Fibroblast of gingiva (primary cell): ENCODE data around the gene CPN2.

Source experiments
- DNase-seq: peaks from one replicate; pipeline ENCODE4 v3.0.0-alpha.2; 2011; ENCODE audit warnings: low read depth

Gene CPN2

DNA sequence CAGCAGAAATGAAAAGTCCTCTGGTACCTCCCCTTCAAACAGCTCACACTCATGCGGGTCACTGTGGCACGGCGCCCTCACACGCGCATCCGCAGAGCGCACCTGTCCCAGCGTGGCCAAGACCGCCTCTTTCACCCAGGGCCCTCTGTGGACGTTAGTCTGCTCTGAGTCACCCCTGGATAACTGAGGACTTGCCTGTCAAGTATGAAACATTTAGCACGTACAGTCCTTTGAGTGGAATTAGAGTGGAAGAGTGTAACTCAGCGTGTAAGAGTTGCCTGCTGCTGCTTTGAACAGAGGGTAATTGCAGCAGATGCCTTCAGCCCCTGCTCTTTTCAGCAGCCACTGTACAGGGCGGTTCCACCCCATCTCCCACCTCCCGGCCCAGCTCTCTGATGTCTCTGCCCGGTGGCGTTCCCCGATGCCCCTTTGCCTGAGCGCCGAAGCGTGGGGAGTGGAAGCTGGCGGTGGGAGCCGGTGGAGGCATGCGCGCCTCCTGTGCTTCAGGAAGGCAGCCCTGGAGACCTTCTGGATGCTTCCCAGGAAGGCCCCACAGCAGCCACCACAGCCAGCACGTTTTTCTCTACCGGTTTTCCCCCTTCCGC, 23.0 kb downstream of the CPN2 start:
- DNase-seq, result peak; percentile 37

GRCh38 chr3:194327218-194328052, 23.7 kb downstream of the CPN2 start:
- no peak for DNase-seq

DNA sequence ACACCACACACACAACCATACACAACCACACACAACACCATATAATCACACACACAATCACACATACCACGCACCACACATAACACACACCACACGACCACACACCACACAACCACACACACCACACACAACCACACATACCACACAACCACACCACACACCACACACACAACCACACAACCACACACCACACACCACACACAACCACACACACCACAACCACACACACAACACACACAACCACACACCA, 24.2 kb downstream of the CPN2 start:
- peak; percentile 60 for DNase-seq

- peak; percentile 56 for DNase-seq
Observed at GRCh38 chr3:194326192-194326967, 24.7 kb downstream of the CPN2 start.

GRCh38 chr3:194325424-194326153, 25.5 kb downstream of the CPN2 start:
- no peak for DNase-seq

- DNase-seq, result no peak
Observed at GRCh38 chr3:194324823-194325327, 26.3 kb downstream of the CPN2 start.

DNA sequence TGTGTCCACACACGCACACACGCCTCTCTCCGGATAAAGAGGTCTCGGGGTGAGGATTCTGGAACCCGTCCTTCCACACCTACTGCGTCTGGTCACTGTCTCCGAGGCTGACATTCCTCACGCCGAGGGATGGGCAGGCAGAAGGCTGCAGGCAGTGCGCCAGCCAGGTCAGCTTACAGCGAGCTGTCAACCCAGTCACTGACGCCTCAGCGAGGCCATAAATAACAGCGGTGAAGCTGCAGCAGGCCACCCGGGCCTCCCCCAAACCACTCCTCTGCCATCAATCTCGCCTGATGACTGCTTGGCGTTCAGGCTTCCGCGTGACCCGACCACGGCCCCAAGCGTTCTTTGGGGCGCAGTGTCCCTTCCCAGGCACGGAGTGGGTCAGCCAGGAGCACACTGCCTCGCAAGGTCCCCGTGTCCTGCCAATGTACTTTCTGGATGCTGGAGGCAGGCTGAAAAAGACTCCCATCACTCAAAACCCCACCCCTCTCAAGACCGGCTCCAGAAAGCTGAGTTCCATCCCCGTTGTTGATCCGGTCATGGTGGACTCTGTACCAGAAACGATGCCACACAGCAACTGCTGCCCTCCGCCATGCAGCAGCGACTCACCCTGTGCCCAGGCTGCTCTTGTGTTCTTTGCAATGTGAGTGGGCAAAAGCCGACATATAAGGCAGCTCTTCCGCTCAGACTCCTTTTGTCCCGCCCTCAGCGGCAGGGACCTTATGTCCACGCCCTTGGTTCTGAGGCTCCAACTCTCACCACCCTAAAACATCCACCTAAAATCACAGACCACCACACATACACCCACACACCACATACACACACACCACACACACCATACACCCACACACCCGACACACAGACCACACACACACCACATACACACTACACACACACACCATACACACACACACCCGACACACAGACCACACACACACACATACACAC, 27.1 kb downstream of the CPN2 start:
- DNase-seq, result peak; percentile 35

- peak; percentile 25 for DNase-seq
Observed at GRCh38 chr3:194322678-194323211, 28.4 kb downstream of the CPN2 start.

GRCh38 chr3:194321693-194322640, 29.2 kb downstream of the CPN2 start:
- no peak for DNase-seq

- DNase-seq, result no peak
Observed at GRCh38 chr3:194320744-194321243, 30.3 kb downstream of the CPN2 start.

DNA sequence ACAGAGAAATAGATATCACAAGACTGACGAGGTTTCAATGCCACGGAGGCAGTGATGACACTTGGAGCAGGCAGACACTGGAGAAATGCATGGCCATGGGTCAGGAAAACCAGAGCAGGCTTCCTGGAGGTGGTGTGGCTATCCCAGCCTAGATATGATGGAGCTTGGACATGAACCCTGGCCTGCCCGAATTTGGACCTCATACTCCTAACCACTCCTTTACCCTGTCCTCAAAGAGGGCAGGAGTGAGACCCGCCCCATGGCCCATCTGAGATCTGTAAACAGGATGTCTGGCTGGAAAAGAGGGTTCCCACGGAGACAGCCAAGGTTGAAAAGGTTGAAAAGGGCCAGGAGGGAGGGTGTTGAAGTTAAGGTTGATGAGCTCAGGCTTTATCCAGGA, 31.0 kb downstream of the CPN2 start:
- no peak for DNase-seq

- no peak for DNase-seq
Observed at GRCh38 chr3:194318511-194319161, 32.5 kb downstream of the CPN2 start.

GRCh38 chr3:194316918-194317317, 34.2 kb downstream of the CPN2 start:
- DNase-seq, result no peak

DNA sequence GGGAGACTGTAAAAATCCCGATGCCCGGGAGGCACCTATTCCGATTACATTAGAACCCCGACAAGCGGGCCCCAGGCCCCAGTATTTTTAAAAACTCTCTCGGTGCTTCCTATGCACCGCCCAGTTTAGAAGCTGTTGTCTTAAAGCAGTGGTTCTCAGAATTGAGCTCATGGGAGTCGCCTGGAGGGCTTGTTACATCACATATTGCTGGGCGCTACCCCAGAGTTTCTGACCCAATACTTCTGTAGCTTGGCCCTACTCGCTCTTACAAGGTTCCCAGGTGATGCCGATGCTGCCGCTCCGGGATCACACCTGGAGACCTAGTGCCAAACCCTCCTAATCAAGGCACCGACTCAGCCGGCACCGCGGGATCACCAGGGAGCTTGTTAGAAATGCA, 35.2 kb downstream of the CPN2 start:
- no peak for DNase-seq

DNA sequence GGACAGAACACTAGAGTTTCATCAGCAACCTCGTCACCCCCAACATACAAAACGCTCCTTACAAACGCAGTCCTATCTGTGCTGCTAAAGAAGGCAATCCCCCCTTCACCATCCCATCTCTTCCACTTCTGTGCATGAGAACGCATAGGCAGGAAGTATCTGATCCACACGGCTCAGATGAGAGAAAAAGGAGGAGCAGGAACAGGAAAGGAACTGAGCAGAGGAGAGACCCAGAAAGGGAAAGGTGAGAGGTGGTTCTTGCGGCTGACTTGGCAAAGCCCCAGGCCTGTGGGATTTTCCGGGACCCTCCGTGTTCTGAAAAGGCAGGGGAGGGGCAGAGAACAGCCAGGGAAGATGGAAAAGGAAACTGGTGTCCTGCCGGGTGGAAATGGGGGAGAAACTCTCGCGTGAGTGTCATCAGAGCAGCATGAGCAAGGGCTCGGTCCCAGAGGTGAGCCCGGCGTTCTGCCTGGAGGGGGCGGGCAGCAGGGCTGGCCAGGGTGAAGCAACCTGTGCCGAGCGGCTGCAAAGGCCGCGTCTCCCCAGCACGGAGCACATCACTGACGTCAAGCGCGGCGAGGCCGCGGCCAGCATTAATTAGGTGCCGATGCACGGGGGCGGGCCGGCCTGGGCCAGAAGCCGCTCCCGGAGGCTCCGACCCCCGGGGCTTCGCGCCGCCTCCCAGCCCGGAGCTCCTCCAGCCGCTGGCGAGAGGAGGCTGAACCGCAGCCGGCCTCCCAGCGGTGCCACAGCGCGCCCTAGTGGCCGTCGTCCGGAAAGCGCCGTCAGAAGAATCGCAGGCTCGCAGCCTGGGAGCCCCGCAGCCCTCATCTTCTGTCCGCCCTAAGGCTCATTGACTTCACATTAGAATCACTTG, 35.8 kb downstream of the CPN2 start:
- DNase-seq, result peak; percentile 75

DNA sequence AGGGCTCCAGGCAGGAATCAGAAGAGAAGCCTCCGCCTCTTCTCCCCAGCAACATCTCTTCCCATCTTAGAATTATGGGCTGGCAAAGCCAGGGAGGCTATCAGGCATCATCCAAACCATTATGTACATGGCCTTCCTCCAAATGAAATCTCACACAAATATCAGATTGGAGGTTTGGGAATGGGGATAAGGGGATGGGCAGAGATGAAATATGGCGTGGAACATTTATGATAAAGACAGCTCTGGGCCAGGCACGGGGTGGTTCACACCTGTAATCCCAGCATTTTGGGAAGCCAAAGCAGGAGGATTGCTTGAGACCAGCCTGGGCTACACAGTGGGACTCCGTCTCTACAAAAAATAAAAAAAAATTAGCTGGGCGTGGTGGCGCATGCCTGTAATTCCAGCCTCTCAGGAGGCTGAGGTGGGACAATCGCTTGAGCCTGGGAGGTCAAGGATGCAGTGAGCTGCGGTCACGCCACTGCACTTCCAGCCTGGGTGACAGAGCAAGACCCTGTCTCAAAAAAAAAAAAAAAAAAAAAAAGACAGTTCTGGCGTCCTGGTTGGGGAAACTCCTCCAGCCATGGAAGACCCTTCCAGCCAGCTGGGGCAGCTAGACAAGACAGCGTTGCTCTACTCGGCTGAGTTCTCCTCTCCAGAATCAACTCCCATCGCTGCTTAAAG, 36.6 kb downstream of the CPN2 start:
- no peak for DNase-seq
